22Rv1 (cell line): ENCODE measurements around the gene PLA2G2F.

Experiments used
- H3K27ac ChIP-seq: fragments of 450-650 bp; 2 replicates; pipeline ENCODE4 v1.5.1; 2017
- ZFX ChIP-seq: fragments of 450-650 bp; IDR thresholded peaks from 2 replicates; pipeline ENCODE4 v1.6.1; 2017; ENCODE audit warnings: antibody characterized with exemption, borderline replicate concordance
- TF ChIP-seq, protein P1 (sequence below): fragments of 450-650 bp; IDR thresholded peaks from 2 replicates; pipeline ENCODE4 v1.5.1; 2017; ENCODE audit warnings: mild to moderate bottlenecking

PLA2G2F gene

GRCh38 chr1:20188455-20188817 is 49.3 kb downstream of the PLA2G2F start:
- H3K27ac ChIP-seq: no peak overlapping the region
- TF ChIP-seq ZFX: no peak
- TF ChIP-seq, protein P1, sequence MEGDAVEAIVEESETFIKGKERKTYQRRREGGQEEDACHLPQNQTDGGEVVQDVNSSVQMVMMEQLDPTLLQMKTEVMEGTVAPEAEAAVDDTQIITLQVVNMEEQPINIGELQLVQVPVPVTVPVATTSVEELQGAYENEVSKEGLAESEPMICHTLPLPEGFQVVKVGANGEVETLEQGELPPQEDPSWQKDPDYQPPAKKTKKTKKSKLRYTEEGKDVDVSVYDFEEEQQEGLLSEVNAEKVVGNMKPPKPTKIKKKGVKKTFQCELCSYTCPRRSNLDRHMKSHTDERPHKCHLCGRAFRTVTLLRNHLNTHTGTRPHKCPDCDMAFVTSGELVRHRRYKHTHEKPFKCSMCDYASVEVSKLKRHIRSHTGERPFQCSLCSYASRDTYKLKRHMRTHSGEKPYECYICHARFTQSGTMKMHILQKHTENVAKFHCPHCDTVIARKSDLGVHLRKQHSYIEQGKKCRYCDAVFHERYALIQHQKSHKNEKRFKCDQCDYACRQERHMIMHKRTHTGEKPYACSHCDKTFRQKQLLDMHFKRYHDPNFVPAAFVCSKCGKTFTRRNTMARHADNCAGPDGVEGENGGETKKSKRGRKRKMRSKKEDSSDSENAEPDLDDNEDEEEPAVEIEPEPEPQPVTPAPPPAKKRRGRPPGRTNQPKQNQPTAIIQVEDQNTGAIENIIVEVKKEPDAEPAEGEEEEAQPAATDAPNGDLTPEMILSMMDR: no peak

- no peak overlapping the region for H3K27ac ChIP-seq
- TF ChIP-seq, protein P1: no peak
- TF ChIP-seq ZFX: no peak
Observed at GRCh38 chr1:20189664-20190063, 50.5 kb downstream of the PLA2G2F start.

- no peak overlapping the region for H3K27ac ChIP-seq
- TF ChIP-seq, protein P1: no peak
- TF ChIP-seq ZFX: no peak
Observed at GRCh38 chr1:20190256-20191160, 51.4 kb downstream of the PLA2G2F start.

- TF ChIP-seq ZFX: no peak
- TF ChIP-seq, protein P1: no peak
- no peak overlapping the region for H3K27ac ChIP-seq
Observed at GRCh38 chr1:20191266-20191825, 52.2 kb downstream of the PLA2G2F start.

- TF ChIP-seq, protein P1: no peak
- TF ChIP-seq ZFX: no peak
- H3K27ac ChIP-seq: no peak overlapping the region
Observed at GRCh38 chr1:20192364-20192763, 53.2 kb downstream of the PLA2G2F start.

- H3K27ac ChIP-seq: no peak overlapping the region
- TF ChIP-seq ZFX: no peak
- TF ChIP-seq, protein P1: no peak
Observed at GRCh38 chr1:20192871-20193411, 53.8 kb downstream of the PLA2G2F start.

GRCh38 chr1:20194224-20194623 is 55.1 kb downstream of the PLA2G2F start:
- no peak overlapping the region for H3K27ac ChIP-seq
- TF ChIP-seq, protein P1: no peak
- no peak for TF ChIP-seq ZFX
